WTC11 (cell line): ENCODE measurements around the gene ZCWPW1. TPM values are rescaled to one million over a fixed set of nuclear protein-coding genes. Genes with fewer than 3 reads are reported as not detected.

Source experiments
- ATAC-seq: fragments of 200-7000 bp; cut with Tn5 transposase; 2 replicates; pipeline ENCODE4 v1.10.0; 2021; ENCODE audit warnings: mild to moderate bottlenecking, moderate library complexity
- CTCF ChIA-PET: fragments of 300-600 bp; sonication (Branson Sonifier 250); formaldehyde crosslinking; loops from one replicate; lab custom pipeline; 2021; ENCODE audit warnings: antibody characterized with exemption; lab: Charles Lee
- POLR2A ChIA-PET: fragments of 350-600 bp; sonication (Branson Sonifier 250); formaldehyde crosslinking; loops from one replicate; lab custom pipeline; 2021; ENCODE audit warnings: antibody characterized with exemption; lab: Charles Lee
- DNase-seq: peaks from one replicate; pipeline ENCODE4 v3.0.0; 2021; ENCODE audit warnings: low spot score
- H3K27ac Mint-ChIP-seq: 2 replicates; pipeline ENCODE4 v1.8.0; 2021; ENCODE audit warnings: mixed read lengths
- H3K27me3 Mint-ChIP-seq: 2 replicates; pipeline ENCODE4 v1.8.0; 2021; ENCODE audit warnings: low read depth, mild to moderate bottlenecking, moderate library complexity, mixed read lengths
- H3K36me3 Mint-ChIP-seq: 2 replicates; pipeline ENCODE4 v1.8.0; 2021; ENCODE audit warnings: mixed read lengths
- H3K4me1 Mint-ChIP-seq: 2 replicates; pipeline ENCODE4 v1.8.0; 2022; ENCODE audit warnings: mixed read lengths
- H3K4me3 Mint-ChIP-seq: 2 replicates; pipeline ENCODE4 v1.8.0; 2021; ENCODE audit warnings: mild to moderate bottlenecking, moderate library complexity, mixed read lengths
- H3K9me3 Mint-ChIP-seq: 2 replicates; pipeline ENCODE4 v1.8.0; 2021; ENCODE audit warnings: mixed read lengths
- CREB1 ChIP-seq: sonication (generic); formaldehyde crosslinking; IDR thresholded peaks from 2 replicates; pipeline ENCODE4 v1.8.0; 2023; ENCODE audit warnings: mild to moderate bottlenecking, missing genetic modification reagents
- CREM ChIP-seq: sonication (generic); formaldehyde crosslinking; IDR thresholded peaks from 2 replicates; pipeline ENCODE4 v1.8.1; 2022; ENCODE audit warnings: mild to moderate bottlenecking, missing genetic modification reagents, moderate library complexity
- E2F1 ChIP-seq: sonication (generic); formaldehyde crosslinking; IDR thresholded peaks from 2 replicates; pipeline ENCODE4 v1.8.0; 2022; ENCODE audit warnings: mild to moderate bottlenecking, missing genetic modification reagents
- EMX1 ChIP-seq: fragments of 250-450 bp; sonication (Bioruptor Pico); IDR thresholded peaks from 2 replicates; pipeline ENCODE4 v1.8.0; 2021; ENCODE audit warnings: mild to moderate bottlenecking
- ESRRA ChIP-seq: sonication (generic); formaldehyde crosslinking; IDR thresholded peaks from 2 replicates; pipeline ENCODE4 v1.8.1; 2022; ENCODE audit warnings: mild to moderate bottlenecking, missing genetic modification reagents, borderline replicate concordance
- ETV6 ChIP-seq: sonication (generic); formaldehyde crosslinking; IDR thresholded peaks from 2 replicates; pipeline ENCODE4 v1.8.1; 2022; ENCODE audit warnings: mild to moderate bottlenecking, missing genetic modification reagents
- FOXJ3 ChIP-seq: sonication (generic); formaldehyde crosslinking; IDR thresholded peaks from 2 replicates; pipeline ENCODE4 v1.9.0; 2021; ENCODE audit warnings: missing genetic modification reagents, mild to moderate bottlenecking, borderline replicate concordance
- RELA ChIP-seq: sonication (generic); formaldehyde crosslinking; IDR thresholded peaks from 2 replicates; pipeline ENCODE4 v1.8.1; 2022; ENCODE audit warnings: missing genetic modification reagents, mild to moderate bottlenecking, borderline replicate concordance
- USF2 ChIP-seq: sonication (generic); formaldehyde crosslinking; IDR thresholded peaks from 2 replicates; pipeline ENCODE4 v1.8.1; 2023; ENCODE audit warnings: mild to moderate bottlenecking, missing genetic modification reagents, moderate library complexity
- ZNF121 ChIP-seq: sonication (generic); formaldehyde crosslinking; IDR thresholded peaks from 2 replicates; pipeline ENCODE4 v1.8.0; 2023; ENCODE audit warnings: missing genetic modification reagents
- ZNF138 ChIP-seq: sonication (generic); formaldehyde crosslinking; conservative IDR thresholded peaks from 2 replicates; pipeline ENCODE4 v1.8.1; 2022; ENCODE audit warnings: mild to moderate bottlenecking, moderate library complexity, missing genetic modification reagents
- ZNF281 ChIP-seq: sonication (generic); formaldehyde crosslinking; IDR thresholded peaks from 2 replicates; pipeline ENCODE4 v1.8.0; 2023; ENCODE audit warnings: mild to moderate bottlenecking, missing genetic modification reagents
- total RNA-seq: library from RNA; stranded (reverse); gene quantifications from 3 replicates; pipeline ENCODE4 v1.2.3, GENCODE V29; 2021
- TF ChIP-seq, protein P1 (sequence below): fragments of 250-450 bp; sonication (Bioruptor Pico); IDR thresholded peaks from 2 replicates; pipeline ENCODE4 v1.9.0; 2021; ENCODE audit warnings: mild to moderate bottlenecking, borderline replicate concordance
- TF ChIP-seq, protein P2 (sequence below): sonication (generic); formaldehyde crosslinking; IDR thresholded peaks from 2 replicates; pipeline ENCODE4 v1.8.0; 2022; ENCODE audit warnings: missing genetic modification reagents
- TF ChIP-seq, protein P3 (sequence below): sonication (generic); formaldehyde crosslinking; IDR thresholded peaks from 2 replicates; pipeline ENCODE4 v1.8.1; 2022; ENCODE audit warnings: low read depth, missing genetic modification reagents, borderline replicate concordance

ZCWPW1 gene
- total RNA-seq, 1 experiment from 2014 or later, result 1.4 TPM

DNA sequence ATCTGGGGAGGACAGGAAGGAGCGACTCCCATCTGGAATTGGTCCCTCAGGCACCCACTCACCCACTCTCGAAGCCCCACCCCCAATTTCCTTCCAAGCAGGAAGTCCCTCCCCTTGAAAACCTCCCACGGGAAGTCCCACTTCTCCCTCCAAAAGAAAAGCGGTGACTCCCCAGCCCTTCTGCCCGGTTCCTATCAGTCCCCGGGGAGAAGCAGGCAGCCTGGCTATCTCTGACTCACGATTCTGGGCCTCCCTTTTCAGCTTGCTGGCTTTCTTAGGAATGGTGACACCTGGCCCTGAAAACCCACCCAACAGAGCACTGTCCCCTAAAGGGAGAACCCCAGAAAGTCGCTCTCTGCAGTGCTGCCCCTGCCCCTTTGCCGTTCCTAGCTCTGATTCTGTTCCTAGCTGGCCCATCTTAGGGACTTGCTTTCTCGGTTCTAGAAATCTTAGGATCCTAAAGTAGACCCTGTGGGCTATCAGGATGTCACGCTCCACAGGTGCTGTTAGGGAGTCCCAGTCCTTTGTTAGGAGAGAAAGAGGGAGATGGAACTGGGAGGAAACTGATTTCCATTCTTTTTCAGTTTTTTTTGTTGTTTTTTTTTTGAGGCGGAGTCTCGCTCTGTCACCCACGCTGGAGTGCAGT is 44.5 kb upstream of the ZCWPW1 start (continued):
- no peak for TF ChIP-seq USF2 (CRISPR knock-in tag)
- TF ChIP-seq FOXJ3 (CRISPR knock-in tag), result no peak
- TF ChIP-seq, protein P1, sequence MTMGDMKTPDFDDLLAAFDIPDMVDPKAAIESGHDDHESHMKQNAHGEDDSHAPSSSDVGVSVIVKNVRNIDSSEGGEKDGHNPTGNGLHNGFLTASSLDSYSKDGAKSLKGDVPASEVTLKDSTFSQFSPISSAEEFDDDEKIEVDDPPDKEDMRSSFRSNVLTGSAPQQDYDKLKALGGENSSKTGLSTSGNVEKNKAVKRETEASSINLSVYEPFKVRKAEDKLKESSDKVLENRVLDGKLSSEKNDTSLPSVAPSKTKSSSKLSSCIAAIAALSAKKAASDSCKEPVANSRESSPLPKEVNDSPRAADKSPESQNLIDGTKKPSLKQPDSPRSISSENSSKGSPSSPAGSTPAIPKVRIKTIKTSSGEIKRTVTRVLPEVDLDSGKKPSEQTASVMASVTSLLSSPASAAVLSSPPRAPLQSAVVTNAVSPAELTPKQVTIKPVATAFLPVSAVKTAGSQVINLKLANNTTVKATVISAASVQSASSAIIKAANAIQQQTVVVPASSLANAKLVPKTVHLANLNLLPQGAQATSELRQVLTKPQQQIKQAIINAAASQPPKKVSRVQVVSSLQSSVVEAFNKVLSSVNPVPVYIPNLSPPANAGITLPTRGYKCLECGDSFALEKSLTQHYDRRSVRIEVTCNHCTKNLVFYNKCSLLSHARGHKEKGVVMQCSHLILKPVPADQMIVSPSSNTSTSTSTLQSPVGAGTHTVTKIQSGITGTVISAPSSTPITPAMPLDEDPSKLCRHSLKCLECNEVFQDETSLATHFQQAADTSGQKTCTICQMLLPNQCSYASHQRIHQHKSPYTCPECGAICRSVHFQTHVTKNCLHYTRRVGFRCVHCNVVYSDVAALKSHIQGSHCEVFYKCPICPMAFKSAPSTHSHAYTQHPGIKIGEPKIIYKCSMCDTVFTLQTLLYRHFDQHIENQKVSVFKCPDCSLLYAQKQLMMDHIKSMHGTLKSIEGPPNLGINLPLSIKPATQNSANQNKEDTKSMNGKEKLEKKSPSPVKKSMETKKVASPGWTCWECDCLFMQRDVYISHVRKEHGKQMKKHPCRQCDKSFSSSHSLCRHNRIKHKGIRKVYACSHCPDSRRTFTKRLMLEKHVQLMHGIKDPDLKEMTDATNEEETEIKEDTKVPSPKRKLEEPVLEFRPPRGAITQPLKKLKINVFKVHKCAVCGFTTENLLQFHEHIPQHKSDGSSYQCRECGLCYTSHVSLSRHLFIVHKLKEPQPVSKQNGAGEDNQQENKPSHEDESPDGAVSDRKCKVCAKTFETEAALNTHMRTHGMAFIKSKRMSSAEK (CRISPR knock-in tag), result no peak
- TF ChIP-seq CREB1 (CRISPR knock-in tag), result no peak

DNA sequence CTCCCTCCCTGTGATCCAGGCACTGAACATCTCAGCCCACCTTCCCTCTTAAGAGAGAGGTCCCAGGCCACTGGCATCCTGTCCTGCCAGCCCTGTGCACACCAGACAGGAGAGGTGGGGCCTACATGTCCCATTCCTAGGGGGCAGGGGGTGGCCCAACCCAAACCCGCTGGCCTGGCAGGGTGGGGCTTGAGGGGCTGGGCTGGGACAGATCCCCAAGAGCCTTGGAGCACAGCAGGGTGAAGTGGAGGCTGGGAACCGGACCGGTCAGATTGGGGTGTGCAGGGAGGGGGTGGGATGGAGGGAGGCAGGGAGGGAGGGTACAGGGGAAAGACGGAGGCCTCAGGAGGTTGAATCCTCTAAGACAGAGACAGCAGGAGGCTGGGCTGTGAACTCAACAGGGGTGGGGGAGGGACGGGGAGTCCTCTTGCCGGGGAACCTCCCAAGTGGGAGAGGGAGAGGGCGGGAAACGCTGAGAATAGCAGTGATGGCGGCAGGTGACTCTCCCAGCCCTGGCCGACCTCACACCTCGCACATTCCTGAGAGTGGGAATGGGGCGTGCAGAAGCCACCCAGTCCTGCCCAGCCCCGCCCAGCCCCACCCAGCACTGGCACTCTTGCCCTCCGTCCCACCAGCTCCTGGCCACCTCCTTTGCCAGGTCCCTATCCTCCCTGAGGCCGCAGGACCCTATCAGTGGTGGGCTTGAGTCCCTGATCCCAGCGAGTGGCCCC is 43.8 kb upstream of the ZCWPW1 start:
- Mint-ChIP-seq H3K27me3 (no peaks in the 10 kb centered on the region), H3K4me3 (no peak overlapping the region), H3K27ac (no peak overlapping the region), H3K36me3 (no peaks in the 10 kb centered on the region), H3K9me3 (no peaks in the 10 kb centered on the region), H3K4me1 (peaks cover 26% of the 10 kb centered on the region)
- POLR2A ChIA-PET, result no interaction called here
- ATAC-seq, result no peak
- no peak for DNase-seq
- CTCF ChIA-PET, result interaction anchor here (1.0 to 1.5 kb wide), 3 partner anchors 10 to 92 kb away, joined by 3 to 5 read pairs (median 4); no protein-coding TSS in a partner anchor
- TF ChIP-seq, protein P2, sequence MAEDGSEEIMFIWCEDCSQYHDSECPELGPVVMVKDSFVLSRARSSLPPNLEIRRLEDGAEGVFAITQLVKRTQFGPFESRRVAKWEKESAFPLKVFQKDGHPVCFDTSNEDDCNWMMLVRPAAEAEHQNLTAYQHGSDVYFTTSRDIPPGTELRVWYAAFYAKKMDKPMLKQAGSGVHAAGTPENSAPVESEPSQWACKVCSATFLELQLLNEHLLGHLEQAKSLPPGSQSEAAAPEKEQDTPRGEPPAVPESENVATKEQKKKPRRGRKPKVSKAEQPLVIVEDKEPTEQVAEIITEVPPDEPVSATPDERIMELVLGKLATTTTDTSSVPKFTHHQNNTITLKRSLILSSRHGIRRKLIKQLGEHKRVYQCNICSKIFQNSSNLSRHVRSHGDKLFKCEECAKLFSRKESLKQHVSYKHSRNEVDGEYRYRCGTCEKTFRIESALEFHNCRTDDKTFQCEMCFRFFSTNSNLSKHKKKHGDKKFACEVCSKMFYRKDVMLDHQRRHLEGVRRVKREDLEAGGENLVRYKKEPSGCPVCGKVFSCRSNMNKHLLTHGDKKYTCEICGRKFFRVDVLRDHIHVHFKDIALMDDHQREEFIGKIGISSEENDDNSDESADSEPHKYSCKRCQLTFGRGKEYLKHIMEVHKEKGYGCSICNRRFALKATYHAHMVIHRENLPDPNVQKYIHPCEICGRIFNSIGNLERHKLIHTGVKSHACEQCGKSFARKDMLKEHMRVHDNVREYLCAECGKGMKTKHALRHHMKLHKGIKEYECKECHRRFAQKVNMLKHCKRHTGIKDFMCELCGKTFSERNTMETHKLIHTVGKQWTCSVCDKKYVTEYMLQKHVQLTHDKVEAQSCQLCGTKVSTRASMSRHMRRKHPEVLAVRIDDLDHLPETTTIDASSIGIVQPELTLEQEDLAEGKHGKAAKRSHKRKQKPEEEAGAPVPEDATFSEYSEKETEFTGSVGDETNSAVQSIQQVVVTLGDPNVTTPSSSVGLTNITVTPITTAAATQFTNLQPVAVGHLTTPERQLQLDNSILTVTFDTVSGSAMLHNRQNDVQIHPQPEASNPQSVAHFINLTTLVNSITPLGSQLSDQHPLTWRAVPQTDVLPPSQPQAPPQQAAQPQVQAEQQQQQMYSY (CRISPR knock-in tag), result no peak
- TF ChIP-seq ESRRA (CRISPR knock-in tag), result no peak

DNA sequence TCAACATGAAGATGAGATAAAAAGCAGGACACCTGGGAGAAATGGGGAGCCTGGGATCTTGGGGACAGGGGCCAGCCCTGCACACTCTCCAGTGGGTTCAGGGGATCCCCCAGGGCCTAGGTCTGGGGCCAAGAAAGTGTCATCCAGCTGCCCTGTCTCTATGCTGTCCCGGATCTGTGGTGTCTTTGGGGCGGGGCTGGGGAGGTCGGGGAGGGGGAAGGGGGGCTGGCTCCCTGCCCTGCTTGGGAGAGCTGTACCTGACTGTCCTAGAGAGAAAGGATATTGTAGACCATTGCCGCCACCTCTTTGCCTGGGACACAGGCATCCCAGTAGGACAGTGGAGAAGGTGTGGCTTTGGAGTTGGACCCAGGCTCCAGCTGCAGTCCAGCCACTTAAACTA is 42.5 kb upstream of the ZCWPW1 start:
- Mint-ChIP-seq H3K36me3 (no peaks in the 10 kb centered on the region), H3K4me1 (peaks cover 22% of the 10 kb centered on the region), H3K4me3 (no peak overlapping the region), H3K9me3 (no peaks in the 10 kb centered on the region), H3K27ac (peak overlapping the region; percentile 49; the same call in 1 of the 2 replicates), H3K27me3 (no peaks in the 10 kb centered on the region)
- POLR2A ChIA-PET, result interaction anchor here (0.6 kb wide), 1 partner anchor 99 kb away, joined by 4 read pairs; no protein-coding TSS in a partner anchor
- ATAC-seq (no peak), DNase-seq (no peak)
- CTCF ChIA-PET, result interaction anchor here (3.3 kb wide), 1 partner anchor 10 kb away, joined by 82 read pairs; the partner anchor contains the start of genes NYAP1 and TSC22D4
- TF ChIP-seq E2F1 (CRISPR knock-in tag), result no peak
- no peak for TF ChIP-seq ZNF121 (CRISPR knock-in tag)
- no peak for TF ChIP-seq ZNF281 (CRISPR knock-in tag)
- TF ChIP-seq RELA (CRISPR knock-in tag), result no peak
- TF ChIP-seq, protein P3, sequence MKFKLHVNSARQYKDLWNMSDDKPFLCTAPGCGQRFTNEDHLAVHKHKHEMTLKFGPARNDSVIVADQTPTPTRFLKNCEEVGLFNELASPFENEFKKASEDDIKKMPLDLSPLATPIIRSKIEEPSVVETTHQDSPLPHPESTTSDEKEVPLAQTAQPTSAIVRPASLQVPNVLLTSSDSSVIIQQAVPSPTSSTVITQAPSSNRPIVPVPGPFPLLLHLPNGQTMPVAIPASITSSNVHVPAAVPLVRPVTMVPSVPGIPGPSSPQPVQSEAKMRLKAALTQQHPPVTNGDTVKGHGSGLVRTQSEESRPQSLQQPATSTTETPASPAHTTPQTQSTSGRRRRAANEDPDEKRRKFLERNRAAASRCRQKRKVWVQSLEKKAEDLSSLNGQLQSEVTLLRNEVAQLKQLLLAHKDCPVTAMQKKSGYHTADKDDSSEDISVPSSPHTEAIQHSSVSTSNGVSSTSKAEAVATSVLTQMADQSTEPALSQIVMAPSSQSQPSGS (CRISPR knock-in tag), result no peak
- no peak for TF ChIP-seq EMX1 (CRISPR knock-in tag)
- TF ChIP-seq ETV6 (CRISPR knock-in tag), result no peak
- TF ChIP-seq ZNF138 (CRISPR knock-in tag), result no peak
- TF ChIP-seq USF2 (CRISPR knock-in tag), result no peak
- TF ChIP-seq CREM (CRISPR knock-in tag), result no peak
